ENCODE results near the gene ATP1B1.

ATP1B1 gene

DNA sequence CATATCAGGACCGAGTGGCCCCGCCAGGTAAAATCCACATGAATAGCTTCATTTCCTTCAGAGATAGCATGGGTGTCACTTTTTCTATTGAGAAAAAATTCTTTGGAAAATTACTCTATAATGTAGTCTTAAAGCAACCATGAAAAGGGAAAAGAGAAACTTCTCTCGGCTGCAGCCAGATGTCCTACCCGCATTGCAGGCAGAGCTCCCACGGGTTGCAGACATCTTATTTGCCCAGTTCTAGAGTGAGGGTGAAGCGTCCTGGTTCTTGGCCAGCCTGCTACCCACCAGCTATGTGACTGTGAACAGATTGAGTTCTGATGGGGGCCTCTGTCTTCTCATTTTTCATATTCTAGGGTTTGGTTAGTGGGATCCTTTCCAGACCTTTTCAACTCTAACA, 5.0 kb downstream of the ATP1B1 start:
- no peaks in the 10 kb centered on the region for H3K27me3 ChIP-seq (replicated peaks)
- no peak for DNase-seq
- no peak overlapping the region for H3K4me3 ChIP-seq (ENCODE audit: low read depth, low read length)
- no peaks in the 10 kb centered on the region for H3K36me3 ChIP-seq (replicated peaks)
- H3K27ac ChIP-seq, result peak overlapping the region; percentile 75
- in situ Hi-C loops (cut with HindIII; ENCODE audit: low pct_ligation_motif_present, low sequenced_read_pairs), result no loop called here
- TF ChIP-seq, protein P1, sequence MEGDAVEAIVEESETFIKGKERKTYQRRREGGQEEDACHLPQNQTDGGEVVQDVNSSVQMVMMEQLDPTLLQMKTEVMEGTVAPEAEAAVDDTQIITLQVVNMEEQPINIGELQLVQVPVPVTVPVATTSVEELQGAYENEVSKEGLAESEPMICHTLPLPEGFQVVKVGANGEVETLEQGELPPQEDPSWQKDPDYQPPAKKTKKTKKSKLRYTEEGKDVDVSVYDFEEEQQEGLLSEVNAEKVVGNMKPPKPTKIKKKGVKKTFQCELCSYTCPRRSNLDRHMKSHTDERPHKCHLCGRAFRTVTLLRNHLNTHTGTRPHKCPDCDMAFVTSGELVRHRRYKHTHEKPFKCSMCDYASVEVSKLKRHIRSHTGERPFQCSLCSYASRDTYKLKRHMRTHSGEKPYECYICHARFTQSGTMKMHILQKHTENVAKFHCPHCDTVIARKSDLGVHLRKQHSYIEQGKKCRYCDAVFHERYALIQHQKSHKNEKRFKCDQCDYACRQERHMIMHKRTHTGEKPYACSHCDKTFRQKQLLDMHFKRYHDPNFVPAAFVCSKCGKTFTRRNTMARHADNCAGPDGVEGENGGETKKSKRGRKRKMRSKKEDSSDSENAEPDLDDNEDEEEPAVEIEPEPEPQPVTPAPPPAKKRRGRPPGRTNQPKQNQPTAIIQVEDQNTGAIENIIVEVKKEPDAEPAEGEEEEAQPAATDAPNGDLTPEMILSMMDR (IDR thresholded peaks at IDR 0.05; ENCODE audit: low read depth, low read length, missing control alignments), result no peak

- no peak overlapping the region for H3K27ac ChIP-seq
- no peaks in the 10 kb centered on the region for H3K36me3 ChIP-seq (replicated peaks)
- no peaks in the 10 kb centered on the region for H3K27me3 ChIP-seq (replicated peaks)
- H3K4me3 ChIP-seq (ENCODE audit: low read depth, low read length), result no peak overlapping the region
- no peak for DNase-seq
- in situ Hi-C loops (cut with HindIII; ENCODE audit: low pct_ligation_motif_present, low sequenced_read_pairs), result no loop called here
- TF ChIP-seq, protein P1 (IDR thresholded peaks at IDR 0.05; ENCODE audit: low read depth, low read length, missing control alignments), result no peak
These were observed 5.8 kb downstream of the ATP1B1 start for GRCh38 chr1:169112241-169112640.

GRCh38 chr1:169113613-169114119, 7.2 kb downstream of the ATP1B1 start:
- Histone ChIP-seq H3K36me3 (replicated peaks) (no peaks in the 10 kb centered on the region), H3K27ac (peak overlapping the region; percentile 89), H3K27me3 (replicated peaks) (no peaks in the 10 kb centered on the region), H3K4me3 (ENCODE audit: low read depth, low read length) (no peak overlapping the region)
- TF ChIP-seq, protein P1 (IDR thresholded peaks at IDR 0.05; ENCODE audit: low read depth, low read length, missing control alignments), result no peak
- peak; percentile 90 for DNase-seq
- in situ Hi-C loops (cut with HindIII; ENCODE audit: low pct_ligation_motif_present, low sequenced_read_pairs), result no loop called here

GRCh38 chr1:169115891-169116585, 9.5 kb downstream of the ATP1B1 start:
- in situ Hi-C loops (cut with HindIII; ENCODE audit: low pct_ligation_motif_present, low sequenced_read_pairs), result no loop called here
- no peak overlapping the region for H3K4me3 ChIP-seq (ENCODE audit: low read depth, low read length)
- peak overlapping the region; percentile 21 for H3K27ac ChIP-seq
- TF ChIP-seq, protein P1 (IDR thresholded peaks at IDR 0.05; ENCODE audit: low read depth, low read length, missing control alignments), result no peak
- no peaks in the 10 kb centered on the region for H3K36me3 ChIP-seq (replicated peaks)
- H3K27me3 ChIP-seq (replicated peaks), result no peaks in the 10 kb centered on the region
- DNase-seq, result peak; percentile 47

DNA sequence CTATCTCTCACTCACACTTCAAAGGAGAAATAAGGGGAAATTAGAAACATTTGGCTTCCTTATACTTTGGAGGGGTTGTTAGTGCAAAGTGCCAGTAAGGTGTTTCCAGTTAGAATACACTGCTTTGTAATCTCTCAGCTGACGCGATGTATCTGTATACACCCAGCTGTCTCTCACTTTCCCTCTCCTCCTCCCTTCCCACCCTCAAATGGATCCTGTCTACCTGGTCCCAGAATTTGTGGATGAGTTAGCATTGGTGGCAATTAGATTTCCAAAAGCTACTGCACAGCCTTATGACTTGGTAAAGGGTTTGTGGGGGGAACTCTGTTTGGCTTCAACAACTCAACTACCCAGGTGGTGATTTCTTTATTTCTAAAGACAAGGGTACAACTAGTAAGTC, 10.5 kb downstream of the ATP1B1 start:
- Histone ChIP-seq H3K27ac (no peak overlapping the region), H3K4me3 (ENCODE audit: low read depth, low read length) (no peak overlapping the region), H3K36me3 (replicated peaks) (no peaks in the 10 kb centered on the region), H3K27me3 (replicated peaks) (no peaks in the 10 kb centered on the region)
- in situ Hi-C loops (cut with HindIII; ENCODE audit: low pct_ligation_motif_present, low sequenced_read_pairs), result no loop called here
- DNase-seq, result no peak
- TF ChIP-seq, protein P1 (IDR thresholded peaks at IDR 0.05; ENCODE audit: low read depth, low read length, missing control alignments), result no peak

GRCh38 chr1:169117599-169117998, 11.1 kb downstream of the ATP1B1 start:
- DNase-seq, result no peak
- in situ Hi-C loops (cut with HindIII; ENCODE audit: low pct_ligation_motif_present, low sequenced_read_pairs), result no loop called here

More at GRCh38 chr1:169117599-169117998, 11.1 kb downstream of the ATP1B1 start:
- H3K27me3 ChIP-seq (replicated peaks), result no peaks in the 10 kb centered on the region
- H3K36me3 ChIP-seq (replicated peaks), result no peaks in the 10 kb centered on the region
- TF ChIP-seq, protein P1 (IDR thresholded peaks at IDR 0.05; ENCODE audit: low read depth, low read length, missing control alignments), result no peak
- no peak overlapping the region for H3K27ac ChIP-seq
- H3K4me3 ChIP-seq (ENCODE audit: low read depth, low read length), result no peak overlapping the region

Data from brain microvascular endothelial cell (primary cell).